AG09309 (cell line): ENCODE measurements around the gene PTDSS2.

Experiments used
- DNase-seq: peaks from one replicate; pipeline ENCODE4 v3.0.0-alpha.2; 2010; ENCODE audit warnings: low read depth
- H3K4me3 ChIP-seq: 2 replicates; pipeline ENCODE4 v1.5.1; 2011; ENCODE audit warnings: mild to moderate bottlenecking, low read depth, low read length, moderate library complexity; ENCODE audit not compliant: control insufficient read depth
- CTCF ChIP-seq: IDR thresholded peaks from 2 replicates; pipeline ENCODE4 v1.5.1; 2011; ENCODE audit warnings: mild to moderate bottlenecking, low read depth, low read length, inconsistent platforms; ENCODE audit not compliant: insufficient read depth, control insufficient read depth; ENCODE audit errors: missing control alignments

PTDSS2 gene

DNA sequence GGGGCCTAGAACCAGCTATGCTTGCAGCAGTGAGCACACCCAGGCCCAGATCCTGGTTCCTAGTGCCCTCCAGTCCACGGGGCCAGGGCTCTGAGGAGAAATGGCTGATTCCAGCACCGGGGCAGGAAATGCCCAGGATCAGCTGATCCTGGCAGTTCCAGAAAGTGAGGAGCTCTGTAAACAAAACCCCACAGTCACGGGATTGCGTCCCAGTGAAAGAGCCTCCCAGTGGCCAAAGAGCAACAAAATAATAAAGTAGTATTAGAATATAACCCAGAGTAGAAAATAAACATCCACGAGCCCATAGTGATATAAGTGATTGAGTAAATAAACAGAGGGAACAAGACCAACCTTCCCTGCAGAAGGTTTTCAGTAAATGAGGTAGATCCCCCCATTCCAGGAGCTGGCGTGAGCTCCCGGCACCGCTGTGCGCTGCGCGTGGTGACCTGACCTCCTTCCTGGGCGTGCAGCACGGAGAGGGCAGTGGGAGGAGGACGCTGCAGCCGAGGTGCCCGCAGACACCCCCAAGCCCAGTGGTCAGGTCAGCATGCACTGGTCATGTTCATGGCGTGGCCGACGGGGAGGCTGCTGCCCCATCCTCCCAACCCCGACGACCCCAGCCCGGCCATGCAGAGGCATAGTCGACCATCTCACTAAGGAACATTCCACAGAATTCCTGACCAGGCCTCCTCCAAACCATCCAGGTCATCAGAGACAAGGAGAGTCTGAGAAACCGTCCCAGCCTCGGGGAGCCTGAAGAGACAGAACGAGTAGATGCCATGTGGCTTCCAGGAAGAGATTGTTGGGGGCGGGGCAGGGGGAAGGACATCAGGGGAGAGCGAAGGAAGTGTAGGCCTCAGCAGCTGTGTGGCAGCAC lies 19.8 kb downstream of the PTDSS2 start:
- no peak for DNase-seq
- H3K4me3 ChIP-seq = peak overlapping the region; percentile 23
- TF ChIP-seq CTCF = peak; percentile 39

DNA sequence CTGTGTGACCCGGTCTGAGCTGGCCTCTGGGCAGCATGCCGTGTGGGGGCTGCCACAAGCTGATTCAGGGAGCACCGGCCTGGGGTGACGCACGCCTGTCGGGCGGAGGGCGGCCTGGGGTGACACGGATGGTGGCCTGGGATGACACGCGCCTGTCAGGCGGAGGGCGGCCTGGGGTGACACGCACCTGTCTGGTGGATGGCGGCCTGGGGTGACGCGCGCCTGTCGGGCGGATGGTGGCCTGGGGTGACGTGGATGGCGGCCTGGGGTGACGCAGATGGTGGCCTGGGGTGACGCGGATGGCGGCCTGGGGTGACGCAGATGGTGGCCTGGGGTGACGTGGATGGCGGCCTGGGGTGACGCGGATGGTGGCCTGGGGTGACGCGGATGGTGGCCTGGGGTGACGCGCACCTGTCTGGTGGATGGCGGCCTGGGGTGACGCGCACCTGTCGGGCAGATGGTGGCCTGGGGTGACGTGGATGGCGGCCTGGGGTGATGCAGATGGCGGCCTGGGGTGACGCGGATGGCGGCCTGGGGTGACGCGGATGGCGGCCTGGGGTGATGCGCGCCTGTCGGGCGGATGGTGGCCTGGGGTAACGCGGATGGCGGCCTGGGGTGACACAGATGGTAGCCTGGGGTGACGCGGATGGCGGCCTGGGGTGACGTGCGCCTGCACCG lies 21.5 kb downstream of the PTDSS2 start:
- DNase-seq = no peak
- no peak for TF ChIP-seq CTCF
- H3K4me3 ChIP-seq = no peak overlapping the region

- no peak overlapping the region for H3K4me3 ChIP-seq
- DNase-seq = no peak
- TF ChIP-seq CTCF = no peak
Observed at GRCh38 chr11:472272-472671, 22.2 kb downstream of the PTDSS2 start.

GRCh38 chr11:472816-473215 lies 22.7 kb downstream of the PTDSS2 start:
- H3K4me3 ChIP-seq = no peak overlapping the region
- no peak for TF ChIP-seq CTCF
- no peak for DNase-seq

DNA sequence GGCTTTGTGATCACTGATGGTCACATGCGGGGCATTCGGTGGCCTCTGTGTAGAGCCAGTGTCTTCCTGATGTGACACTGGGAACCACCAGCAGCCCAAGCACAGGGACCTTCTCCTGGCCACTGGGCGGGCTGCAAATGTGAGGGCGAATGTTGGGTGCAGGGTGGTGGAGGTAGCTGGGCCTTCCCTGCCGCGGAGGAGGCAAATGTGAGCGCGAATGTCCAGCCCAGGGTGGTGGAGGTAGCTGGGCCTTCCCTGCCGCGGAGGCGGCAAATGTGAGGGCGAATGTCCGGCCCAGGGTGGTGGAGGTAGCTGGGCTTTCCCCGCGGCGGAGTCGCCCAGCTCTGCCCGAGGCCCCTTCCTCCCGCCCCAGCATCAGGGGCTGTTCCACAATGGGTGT lies 23.3 kb downstream of the PTDSS2 start:
- no peak for DNase-seq
- TF ChIP-seq CTCF = no peak
- H3K4me3 ChIP-seq = no peak overlapping the region

- H3K4me3 ChIP-seq = no peak overlapping the region
- TF ChIP-seq CTCF = no peak
- no peak for DNase-seq
Observed at GRCh38 chr11:473962-474785, 24.1 kb downstream of the PTDSS2 start.
